IPS DF 6.9 (cell line): ENCODE results near the gene OSBP2.
"Not testable (repeated sequence)": the region's sequence is repeated elsewhere in the genome, so short reads cannot be mapped to it uniquely, and the experiment has no call there.

Experiments used
- DNase-seq: peaks from one replicate; pipeline ENCODE4 v3.0.0-alpha.2; 2013; ENCODE audit warnings: low read depth, low spot score
- H3K27ac ChIP-seq: one replicate; pipeline ENCODE4 v1.5.1; 2013; ENCODE audit warnings: low read length, control low read depth
- H3K27me3 ChIP-seq: 2 replicates; pipeline ENCODE4 v1.6.1; 2013; ENCODE audit warnings: mild to moderate bottlenecking, low read length; ENCODE audit not compliant: control insufficient read depth, insufficient read depth
- H3K36me3 ChIP-seq: 2 replicates; pipeline ENCODE4 v1.6.1; 2013; ENCODE audit warnings: low read length; ENCODE audit not compliant: control insufficient read depth, insufficient read depth
- H3K4me1 ChIP-seq: 2 replicates; pipeline ENCODE4 v1.6.1; 2013; ENCODE audit warnings: low read length; ENCODE audit not compliant: control insufficient read depth, insufficient read depth
- H3K4me3 ChIP-seq: 2 replicates; pipeline ENCODE4 v1.5.1; 2013; ENCODE audit warnings: mild to moderate bottlenecking, low read length
- H3K9me3 ChIP-seq: 2 replicates; pipeline ENCODE4 v1.6.1; 2013; ENCODE audit warnings: low read length, inconsistent platforms; ENCODE audit not compliant: control insufficient read depth, insufficient read depth
- WGBS: extraction: QIAGEN DNeasy Blood & Tissue Kit; methylation state at CpG from one replicate; pipeline ENCODE4 v1.1.7; 2013; ENCODE audit warnings: mixed read lengths, missing lambda C conversion rate; ENCODE audit not compliant: insufficient read length, insufficient coverage; 5-methylcytosine and 5-hydroxymethylcytosine counted together

The OSBP2 gene

GRCh38 chr22:30717331-30717921 lies 22.8 kb downstream of the OSBP2 start:
- Histone ChIP-seq H3K27me3 (no peaks in the 10 kb centered on the region), H3K4me3 (no peak overlapping the region), H3K27ac (no peak overlapping the region), H3K4me1 (no peaks in the 10 kb centered on the region), H3K36me3 (no peaks in the 10 kb centered on the region), H3K9me3 (no peaks in the 10 kb centered on the region)
- no CpG with 5 or more reads among the region's 4 CpGs for WGBS
- no peak for DNase-seq

DNA sequence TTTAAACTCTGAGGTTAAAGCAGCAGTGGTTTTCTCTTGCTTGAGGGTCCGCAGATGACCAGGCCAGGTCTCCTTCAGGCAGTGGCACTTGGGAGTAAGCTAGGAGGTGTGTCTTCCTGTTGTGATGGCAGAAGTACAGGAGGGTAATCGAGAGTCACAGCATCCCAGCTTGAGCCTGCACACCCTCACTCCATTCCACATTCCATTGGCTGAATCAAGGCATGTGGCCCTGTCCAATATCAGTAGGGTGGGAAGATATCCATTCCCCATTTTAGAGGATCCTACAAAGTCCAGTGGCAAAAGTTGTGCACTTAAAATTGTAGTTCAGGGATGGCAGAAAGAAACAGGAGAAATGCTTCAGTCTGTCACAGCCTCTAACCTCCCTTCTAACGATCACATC lies 23.3 kb downstream of the OSBP2 start:
- Histone ChIP-seq H3K9me3 (no peaks in the 10 kb centered on the region), H3K4me3 (no peak overlapping the region), H3K4me1 (no peaks in the 10 kb centered on the region), H3K27ac (no peak overlapping the region), H3K36me3 (no peaks in the 10 kb centered on the region), H3K27me3 (no peaks in the 10 kb centered on the region)
- DNase-seq, result no peak
- no CpG with 5 or more reads among the region's 3 CpGs for WGBS

- H3K9me3 ChIP-seq, result no peaks in the 10 kb centered on the region
- H3K4me3 ChIP-seq, result no peak overlapping the region
- H3K27me3 ChIP-seq, result no peaks in the 10 kb centered on the region
- no peaks in the 10 kb centered on the region for H3K4me1 ChIP-seq
- no peak for DNase-seq
- no peaks in the 10 kb centered on the region for H3K36me3 ChIP-seq
- no CpG with 5 or more reads among the region's 4 CpGs for WGBS
- no peak overlapping the region for H3K27ac ChIP-seq
Measured at GRCh38 chr22:30718491-30718890, 23.8 kb downstream of the OSBP2 start.

- Histone ChIP-seq H3K27ac (no peak overlapping the region), H3K36me3 (no peaks in the 10 kb centered on the region), H3K4me1 (no peaks in the 10 kb centered on the region), H3K4me3 (no peak overlapping the region), H3K9me3 (no peaks in the 10 kb centered on the region), H3K27me3 (no peaks in the 10 kb centered on the region)
- no CpG with 5 or more reads among the region's 4 CpGs for WGBS
- DNase-seq, result no peak
Measured at GRCh38 chr22:30718938-30719337, 24.3 kb downstream of the OSBP2 start.

DNA sequence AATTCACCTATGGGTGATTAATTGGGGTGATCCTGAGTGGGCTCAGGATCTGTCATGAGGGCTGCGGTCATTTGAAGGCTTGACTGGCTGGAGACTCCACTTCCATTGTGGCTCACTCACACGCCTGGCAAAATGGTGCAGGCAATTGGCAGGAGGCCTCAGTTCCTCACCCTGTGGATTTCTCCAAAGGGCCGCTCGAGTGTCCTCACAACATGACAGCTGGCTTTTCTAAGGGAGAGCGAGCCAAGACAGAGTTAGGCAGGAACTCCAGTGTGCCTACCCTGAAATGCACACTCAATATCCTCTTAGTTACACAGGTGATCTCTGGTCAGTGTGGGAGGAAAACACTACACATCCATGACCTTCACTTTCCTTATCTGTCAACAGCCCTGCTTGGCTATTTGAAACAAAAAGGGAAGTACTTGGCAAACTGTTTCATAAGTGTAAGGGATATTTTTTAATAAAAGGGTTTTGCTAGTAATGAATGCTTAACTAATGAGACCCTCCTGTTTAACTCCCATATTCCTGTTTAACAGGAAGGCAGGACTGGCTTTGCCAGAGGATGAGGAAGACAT lies 25.7 kb downstream of the OSBP2 start:
- no CpG with 5 or more reads among the region's 5 CpGs for WGBS
- Histone ChIP-seq H3K27ac (no peak overlapping the region), H3K27me3 (no peaks in the 10 kb centered on the region), H3K36me3 (no peaks in the 10 kb centered on the region), H3K4me3 (no peak overlapping the region), H3K4me1 (no peaks in the 10 kb centered on the region), H3K9me3 (no peaks in the 10 kb centered on the region)
- DNase-seq, result no peak

GRCh38 chr22:30721741-30722140 lies 27.1 kb downstream of the OSBP2 start:
- Histone ChIP-seq H3K4me1 (no peaks in the 10 kb centered on the region), H3K9me3 (no peaks in the 10 kb centered on the region), H3K36me3 (no peaks in the 10 kb centered on the region), H3K27ac (no peak overlapping the region), H3K27me3 (no peaks in the 10 kb centered on the region), H3K4me3 (no peak overlapping the region)
- no CpG with 5 or more reads among the region's 4 CpGs for WGBS
- no peak for DNase-seq

DNA sequence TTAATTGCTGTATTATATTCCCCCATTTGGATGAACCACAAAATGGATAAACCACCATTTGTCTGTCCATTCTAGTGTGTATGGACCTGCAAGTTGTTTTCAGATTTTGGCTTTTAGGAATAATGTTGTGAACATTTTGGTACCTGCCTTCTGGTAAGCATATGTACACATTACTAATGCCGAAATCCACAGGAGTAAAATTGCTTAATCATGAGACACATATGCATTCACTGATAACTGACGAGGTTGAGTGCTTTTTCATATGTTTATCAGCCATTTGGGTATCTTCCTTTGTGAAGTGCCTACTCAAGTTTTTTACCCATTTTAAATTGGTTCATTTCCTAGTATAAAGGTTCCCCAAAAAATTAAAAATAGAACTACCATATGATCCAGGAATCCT lies 34.2 kb downstream of the OSBP2 start:
- Histone ChIP-seq H3K4me1 (no peaks in the 10 kb centered on the region), H3K9me3 (no peaks in the 10 kb centered on the region), H3K27ac (no peak overlapping the region), H3K27me3 (no peaks in the 10 kb centered on the region), H3K4me3 (no peak overlapping the region), H3K36me3 (no peaks in the 10 kb centered on the region)
- WGBS, result no CpG with 5 or more reads among the region's 2 CpGs
- DNase-seq, result no peak

GRCh38 chr22:30731658-30732057 lies 37.0 kb downstream of the OSBP2 start:
- Histone ChIP-seq H3K4me1 (no peaks in the 10 kb centered on the region), H3K4me3 (no peak overlapping the region), H3K36me3 (no peaks in the 10 kb centered on the region), H3K27ac (no peak overlapping the region), H3K27me3 (no peaks in the 10 kb centered on the region), H3K9me3 (no peaks in the 10 kb centered on the region)
- DNase-seq, result no peak
- WGBS, result no CpG with 5 or more reads among the region's 6 CpGs

DNA sequence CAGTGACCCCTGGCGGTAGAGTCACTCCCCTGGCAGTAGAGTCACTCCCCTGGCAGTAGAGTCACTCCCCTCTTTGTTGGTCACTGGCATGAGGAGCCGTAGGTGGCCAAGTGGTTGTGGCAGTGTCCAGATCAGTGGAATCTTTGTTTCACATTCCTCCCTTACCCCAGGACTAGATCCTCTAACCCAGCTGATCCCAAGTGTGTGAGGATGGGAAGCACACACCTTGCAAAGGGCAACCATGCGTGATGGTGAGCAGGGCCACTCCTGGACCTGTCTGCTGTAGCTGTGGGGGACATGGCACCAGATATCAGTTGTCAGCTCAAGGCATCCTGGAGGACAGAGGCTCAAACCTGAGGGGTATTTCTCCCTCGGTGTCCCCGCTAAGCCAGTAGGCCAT lies 37.8 kb downstream of the OSBP2 start:
- Histone ChIP-seq H3K9me3 (no peaks in the 10 kb centered on the region), H3K4me3 (no peak overlapping the region), H3K36me3 (no peaks in the 10 kb centered on the region), H3K27me3 (no peaks in the 10 kb centered on the region), H3K4me1 (no peaks in the 10 kb centered on the region), H3K27ac (no peak overlapping the region)
- no CpG with 5 or more reads among the region's 5 CpGs for WGBS
- no peak for DNase-seq

- WGBS, result no CpG with 5 or more reads among the region's 7 CpGs
- Histone ChIP-seq H3K36me3 (no peaks in the 10 kb centered on the region), H3K9me3 (no peaks in the 10 kb centered on the region), H3K4me1 (no peaks in the 10 kb centered on the region), H3K27ac (no peak overlapping the region), H3K27me3 (no peaks in the 10 kb centered on the region), H3K4me3 (no peak overlapping the region)
- no peak for DNase-seq
Measured at GRCh38 chr22:30733181-30733631, 38.5 kb downstream of the OSBP2 start.

DNA sequence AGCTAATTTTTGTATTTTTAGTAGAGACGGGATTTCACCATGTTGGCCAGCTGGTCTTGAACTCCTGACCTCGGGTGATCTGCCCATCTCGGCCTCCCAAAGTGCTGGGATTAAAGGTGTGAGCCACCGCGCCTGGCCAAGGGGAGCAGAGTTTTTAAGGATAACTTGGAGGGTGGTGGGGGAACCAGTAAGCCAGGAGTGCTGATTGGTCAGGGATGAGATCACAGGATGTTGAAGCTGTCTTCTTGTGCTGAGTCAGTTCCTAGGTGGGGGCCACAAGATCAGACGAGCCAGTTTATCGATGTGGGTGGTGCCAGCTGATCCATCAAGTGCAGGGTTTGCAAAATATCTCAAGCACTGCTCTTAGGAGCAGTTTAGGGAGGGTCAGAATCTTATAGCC lies 45.3 kb downstream of the OSBP2 start:
- H3K4me1 ChIP-seq, H3K9me3 ChIP-seq, H3K27ac ChIP-seq, H3K4me3 ChIP-seq, DNase-seq, H3K36me3 ChIP-seq, H3K27me3 ChIP-seq: not testable (repeated sequence)
- WGBS, result no CpG with 5 or more reads among the region's 7 CpGs
